H9 (cell line): ENCODE results near the gene GRIK1. TPM values are rescaled to one million over a fixed set of nuclear protein-coding genes. Genes with fewer than 3 reads are reported as not detected.

Source experiments
- DNase-seq: peaks from one replicate; pipeline ENCODE4 v3.0.0-alpha.2; 2017
- H2AFZ ChIP-seq: one replicate; pipeline ENCODE4 v1.6.1; 2013; ENCODE audit warnings: mild to moderate bottlenecking, low read length, control low read depth, moderate library complexity
- H2AK5ac ChIP-seq: 2 replicates; pipeline ENCODE4 v1.6.1; 2013; ENCODE audit warnings: low read length, control low read depth, mixed read lengths; ENCODE audit not compliant: insufficient read length
- H2BK120ac ChIP-seq: one replicate; pipeline ENCODE4 v1.6.1; 2013; ENCODE audit warnings: low read depth, mild to moderate bottlenecking, low read length, control low read depth, inconsistent platforms; ENCODE audit not compliant: poor library complexity, severe bottlenecking
- H2BK12ac ChIP-seq: 2 replicates; pipeline ENCODE4 v1.6.1; 2013; ENCODE audit warnings: low read length, control low read depth, mixed read lengths, low read depth; ENCODE audit not compliant: insufficient read length
- H2BK15ac ChIP-seq: 2 replicates; pipeline ENCODE4 v1.6.1; 2013; ENCODE audit warnings: low read depth, low read length, control low read depth
- H2BK20ac ChIP-seq: one replicate; pipeline ENCODE4 v1.6.1; 2013; ENCODE audit warnings: low read depth, mild to moderate bottlenecking, low read length, control low read depth, inconsistent platforms; ENCODE audit not compliant: poor library complexity, severe bottlenecking
- H2BK5ac ChIP-seq: 2 replicates; pipeline ENCODE4 v1.6.1; 2013; ENCODE audit warnings: low read length, control low read depth, mixed read lengths; ENCODE audit not compliant: insufficient read length
- H3K14ac ChIP-seq: 2 replicates; pipeline ENCODE4 v1.6.1; 2013; ENCODE audit warnings: low read length, control low read depth; ENCODE audit not compliant: insufficient read depth
- H3K18ac ChIP-seq: 2 replicates; pipeline ENCODE4 v1.6.1; 2013; ENCODE audit warnings: low read depth, mild to moderate bottlenecking, mixed read lengths, low read length, control low read depth; ENCODE audit not compliant: insufficient read length
- H3K23ac ChIP-seq: 2 replicates; pipeline ENCODE4 v1.6.1; 2013; ENCODE audit warnings: low read length, control low read depth, mixed read lengths, low read depth; ENCODE audit not compliant: insufficient read length
- H3K23me2 ChIP-seq: 2 replicates; pipeline ENCODE4 v1.6.1; 2013; ENCODE audit warnings: low read depth, mild to moderate bottlenecking, mixed read lengths, low read length, control low read depth; ENCODE audit not compliant: insufficient read length, poor library complexity, severe bottlenecking
- H3K27ac ChIP-seq: 2 replicates; pipeline ENCODE4 v1.5.1; 2013; ENCODE audit warnings: low read length, control low read depth, mixed read lengths, low read depth; ENCODE audit not compliant: insufficient read length
- H3K27me3 ChIP-seq: 2 replicates; pipeline ENCODE4 v1.6.1; 2013; ENCODE audit warnings: low read length, control low read depth, inconsistent platforms; ENCODE audit not compliant: insufficient read depth
- H3K4ac ChIP-seq: 2 replicates; pipeline ENCODE4 v1.6.1; 2013; ENCODE audit warnings: low read depth, mild to moderate bottlenecking, control low read depth, inconsistent platforms, low read length, moderate library complexity
- H3K4me1 ChIP-seq: 2 replicates; pipeline ENCODE4 v1.6.1; 2013; ENCODE audit warnings: low read length, control low read depth, inconsistent platforms; ENCODE audit not compliant: insufficient read depth
- H3K4me2 ChIP-seq: 2 replicates; pipeline ENCODE4 v1.6.1; 2013; ENCODE audit warnings: low read length, control low read depth, mixed read lengths; ENCODE audit not compliant: insufficient read length, insufficient read depth
- H3K56ac ChIP-seq: 2 replicates; pipeline ENCODE4 v1.6.1; 2013; ENCODE audit warnings: low read depth, mild to moderate bottlenecking, mixed read lengths, low read length, control low read depth; ENCODE audit not compliant: insufficient read length
- H3K79me1 ChIP-seq: 2 replicates; pipeline ENCODE4 v1.6.1; 2013; ENCODE audit warnings: low read depth, mild to moderate bottlenecking, moderate library complexity, low read length, control low read depth, inconsistent platforms; ENCODE audit not compliant: insufficient read depth, poor library complexity, severe bottlenecking
- H3K79me2 ChIP-seq: 2 replicates; pipeline ENCODE4 v1.6.1; 2013; ENCODE audit warnings: low read length, control low read depth, inconsistent platforms; ENCODE audit not compliant: insufficient read depth
- H3K9ac ChIP-seq: 2 replicates; pipeline ENCODE4 v1.6.1; 2013; ENCODE audit warnings: low read length, control low read depth, mixed read lengths; ENCODE audit not compliant: insufficient read length; ENCODE audit errors: extremely low read depth
- H3K9me3 ChIP-seq: one replicate; pipeline ENCODE4 v1.6.1; 2013; ENCODE audit warnings: low read depth, low read length, inconsistent platforms; ENCODE audit not compliant: control insufficient read depth
- H3T11ph ChIP-seq: one replicate; pipeline ENCODE4 v1.6.1; 2013; ENCODE audit warnings: mild to moderate bottlenecking, low read length, control low read depth, inconsistent platforms
- H4K20me1 ChIP-seq: one replicate; pipeline ENCODE4 v1.6.1; 2013; ENCODE audit not compliant: control insufficient read depth, insufficient read length, insufficient read depth
- H4K5ac ChIP-seq: 2 replicates; pipeline ENCODE4 v1.6.1; 2013; ENCODE audit warnings: low read depth, mild to moderate bottlenecking, mixed read lengths, low read length, control low read depth; ENCODE audit not compliant: insufficient read length
- H4K8ac ChIP-seq: replicated peaks from 2 replicates; pipeline ENCODE4 v1.6.1; 2013; ENCODE audit warnings: low read length, control low read depth, mixed read lengths, low read depth; ENCODE audit not compliant: insufficient read length
- H4K91ac ChIP-seq: 2 replicates; pipeline ENCODE4 v1.6.1; 2013; ENCODE audit warnings: low read depth, mild to moderate bottlenecking, moderate library complexity, mixed read lengths, low read length, control low read depth; ENCODE audit not compliant: insufficient read length
- H3K27ac Mint-ChIP-seq, 3 experiments: 2 replicates in 2 of 3; 3 replicates in 1 of 3; pipeline ENCODE4 v1.8.0; 2020 to 2021; ENCODE audit warnings: mixed read lengths in 3 of 3, mild to moderate bottlenecking in 1 of 3, moderate library complexity in 1 of 3
- H3K27me3 Mint-ChIP-seq: 2 replicates; pipeline ENCODE4 v1.8.0; 2021; ENCODE audit warnings: low read depth, mild to moderate bottlenecking, moderate library complexity, mixed read lengths
- H3K36me3 Mint-ChIP-seq, 3 experiments: 2 replicates in 2 of 3; 3 replicates in 1 of 3; pipeline ENCODE4 v1.8.0; 2020 to 2021; ENCODE audit warnings: low read depth in 3 of 3, mixed read lengths in 3 of 3; ENCODE audit not compliant: insufficient read depth in 1 of 3
- H3K4me1 Mint-ChIP-seq, 2 experiments: 2 replicates each; pipeline ENCODE4 v1.8.0; 2020; ENCODE audit warnings: mixed read lengths in 2 of 2
- H3K4me3 Mint-ChIP-seq, 2 experiments: 2 replicates in 1 of 2; 3 replicates in 1 of 2; pipeline ENCODE4 v1.8.0; 2020 to 2021; ENCODE audit warnings: mild to moderate bottlenecking in 2 of 2, mixed read lengths in 2 of 2, moderate library complexity in 1 of 2
- H3K9me3 Mint-ChIP-seq, 2 experiments: 2 replicates in 1 of 2; 3 replicates in 1 of 2; pipeline ENCODE4 v1.8.0; 2020; ENCODE audit warnings: mild to moderate bottlenecking in 2 of 2, mixed read lengths in 2 of 2, moderate library complexity in 1 of 2
- WGBS: extraction: QIAGEN DNeasy Blood & Tissue Kit; methylation state at CpG from one replicate; pipeline ENCODE4 v1.1.7; 2013; ENCODE audit warnings: missing lambda C conversion rate, low lambda C conversion rate, mixed read lengths; ENCODE audit not compliant: insufficient read length; ENCODE audit errors: extremely low coverage; 5-methylcytosine and 5-hydroxymethylcytosine counted together
- total RNA-seq: library from RNA; stranded (reverse); gene quantifications from 2 replicates; pipeline ENCODE4 v1.2.1, GENCODE V29; 2021
- TF ChIP-seq, protein P1 (sequence below): fragments of 200-600 bp; sonication (generic); conservative IDR thresholded peaks from 3 replicates; pipeline ENCODE4 v1.8.0; 2021; ENCODE audit warnings: antibody characterized with exemption, mild to moderate bottlenecking

The GRIK1 gene
- total RNA-seq, 1 experiment from 2014 or later: not detected

DNA sequence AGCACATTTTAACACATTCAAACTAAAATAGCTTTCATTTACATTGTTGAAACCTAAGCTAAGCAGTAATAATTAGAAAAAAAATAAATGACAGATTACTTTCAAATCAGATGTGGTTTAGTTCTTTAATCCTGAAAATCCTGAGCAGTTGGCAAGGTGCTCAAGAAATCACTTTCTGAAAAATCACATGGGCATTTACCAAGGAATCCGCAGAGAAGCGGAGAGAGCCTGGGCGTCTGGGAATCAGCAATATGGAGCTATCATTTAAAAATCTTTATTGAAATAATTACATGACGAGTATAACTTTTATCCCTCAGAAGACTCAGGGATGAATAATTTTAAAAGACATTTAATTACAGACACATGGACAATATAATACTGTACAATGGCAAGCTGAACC is 30.2 kb downstream of the GRIK1 start:
- Histone ChIP-seq H3K9ac (no peak overlapping the region), H3K9me3 (no peaks in the 10 kb centered on the region), H3K4me1 (no peaks in the 10 kb centered on the region), H3K27ac (no peak overlapping the region), H2BK5ac (no peak overlapping the region), H3K79me2 (no peaks in the 10 kb centered on the region), H3T11ph (no peak overlapping the region), H2BK12ac (no peak overlapping the region), H2BK20ac (no peak overlapping the region), H4K5ac (no peak overlapping the region), H3K79me1 (no peaks in the 10 kb centered on the region), H3K23me2 (no peaks in the 10 kb centered on the region), H2AFZ (no peak overlapping the region), H2AK5ac (no peak overlapping the region), H4K8ac (no peak overlapping the region), H2BK120ac (no peak overlapping the region), H3K18ac (no peak overlapping the region), H3K14ac (no peak overlapping the region), H3K56ac (no peak overlapping the region), H4K91ac (no peak overlapping the region), H3K4ac (no peak overlapping the region), H4K20me1 (no peaks in the 10 kb centered on the region), H3K27me3 (no peaks in the 10 kb centered on the region), H3K23ac (no peak overlapping the region), H2BK15ac (no peak overlapping the region), H3K4me2 (no peak overlapping the region)
- H3K4me3 Mint-ChIP-seq: no peak overlapping the region
- TF ChIP-seq, protein P1, sequence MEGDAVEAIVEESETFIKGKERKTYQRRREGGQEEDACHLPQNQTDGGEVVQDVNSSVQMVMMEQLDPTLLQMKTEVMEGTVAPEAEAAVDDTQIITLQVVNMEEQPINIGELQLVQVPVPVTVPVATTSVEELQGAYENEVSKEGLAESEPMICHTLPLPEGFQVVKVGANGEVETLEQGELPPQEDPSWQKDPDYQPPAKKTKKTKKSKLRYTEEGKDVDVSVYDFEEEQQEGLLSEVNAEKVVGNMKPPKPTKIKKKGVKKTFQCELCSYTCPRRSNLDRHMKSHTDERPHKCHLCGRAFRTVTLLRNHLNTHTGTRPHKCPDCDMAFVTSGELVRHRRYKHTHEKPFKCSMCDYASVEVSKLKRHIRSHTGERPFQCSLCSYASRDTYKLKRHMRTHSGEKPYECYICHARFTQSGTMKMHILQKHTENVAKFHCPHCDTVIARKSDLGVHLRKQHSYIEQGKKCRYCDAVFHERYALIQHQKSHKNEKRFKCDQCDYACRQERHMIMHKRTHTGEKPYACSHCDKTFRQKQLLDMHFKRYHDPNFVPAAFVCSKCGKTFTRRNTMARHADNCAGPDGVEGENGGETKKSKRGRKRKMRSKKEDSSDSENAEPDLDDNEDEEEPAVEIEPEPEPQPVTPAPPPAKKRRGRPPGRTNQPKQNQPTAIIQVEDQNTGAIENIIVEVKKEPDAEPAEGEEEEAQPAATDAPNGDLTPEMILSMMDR: no peak
- H3K27ac Mint-ChIP-seq: no peak overlapping the region
- DNase-seq: no peak
- no CpG with 5 or more reads among the region's 4 CpGs for WGBS
- H3K27me3 Mint-ChIP-seq: no peaks in the 10 kb centered on the region
- no peaks in the 10 kb centered on the region for H3K4me1 Mint-ChIP-seq
- H3K9me3 Mint-ChIP-seq: peaks cover 11 to 14% of the 10 kb centered on the region in 2 experiments
- peaks cover 0 to 17% (median 10%) of the 10 kb centered on the region in 3 experiments; a peak in 6 of 7 replicates for H3K36me3 Mint-ChIP-seq
